GM19324 (cell line): Measurements from ENCODE around the gene PHACTR4.
"Not testable (repeated sequence)": the region's sequence is repeated elsewhere in the genome, so short reads cannot be mapped to it uniquely, and the experiment has no call there.

ENCODE experiments used
- ATAC-seq: cut with Tn5 transposase; IDR thresholded peaks from one replicate; pipeline ENCODE4 v1.9.1; 2021; ENCODE audit warnings: mild to moderate bottlenecking, moderate library complexity; ENCODE audit not compliant: unreplicated experiment, low FRiP score

PHACTR4 gene

DNA sequence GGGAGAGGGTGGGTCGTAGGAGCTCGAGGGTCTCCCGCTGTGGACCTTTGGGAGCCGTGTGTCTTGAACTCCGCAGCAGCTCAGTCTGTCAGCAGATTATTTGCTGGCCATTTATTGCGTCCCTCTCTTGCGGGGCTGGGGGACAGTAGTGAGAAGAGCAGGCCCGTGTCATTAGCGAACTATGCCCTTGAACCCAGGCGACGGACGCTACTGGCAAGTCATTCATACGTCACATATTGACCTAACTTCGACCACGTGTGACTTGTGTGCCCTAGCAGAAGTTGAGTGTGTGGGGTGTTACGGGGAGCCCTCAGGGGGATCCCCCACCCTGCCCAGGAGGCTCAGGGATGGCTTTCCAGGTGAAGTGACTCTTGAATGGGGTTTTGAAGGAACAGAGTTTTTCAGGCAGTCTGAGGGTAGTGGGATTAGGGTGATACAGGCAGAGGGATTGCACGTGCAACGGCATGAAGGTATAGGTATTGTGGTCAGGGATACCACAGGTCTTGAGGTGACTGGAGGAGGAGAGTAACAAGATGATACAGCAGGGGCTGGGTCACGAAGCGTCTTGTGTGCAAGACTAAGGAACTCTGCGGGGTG, 149.3 kb downstream of the PHACTR4 start:
- ATAC-seq = no peak

DNA sequence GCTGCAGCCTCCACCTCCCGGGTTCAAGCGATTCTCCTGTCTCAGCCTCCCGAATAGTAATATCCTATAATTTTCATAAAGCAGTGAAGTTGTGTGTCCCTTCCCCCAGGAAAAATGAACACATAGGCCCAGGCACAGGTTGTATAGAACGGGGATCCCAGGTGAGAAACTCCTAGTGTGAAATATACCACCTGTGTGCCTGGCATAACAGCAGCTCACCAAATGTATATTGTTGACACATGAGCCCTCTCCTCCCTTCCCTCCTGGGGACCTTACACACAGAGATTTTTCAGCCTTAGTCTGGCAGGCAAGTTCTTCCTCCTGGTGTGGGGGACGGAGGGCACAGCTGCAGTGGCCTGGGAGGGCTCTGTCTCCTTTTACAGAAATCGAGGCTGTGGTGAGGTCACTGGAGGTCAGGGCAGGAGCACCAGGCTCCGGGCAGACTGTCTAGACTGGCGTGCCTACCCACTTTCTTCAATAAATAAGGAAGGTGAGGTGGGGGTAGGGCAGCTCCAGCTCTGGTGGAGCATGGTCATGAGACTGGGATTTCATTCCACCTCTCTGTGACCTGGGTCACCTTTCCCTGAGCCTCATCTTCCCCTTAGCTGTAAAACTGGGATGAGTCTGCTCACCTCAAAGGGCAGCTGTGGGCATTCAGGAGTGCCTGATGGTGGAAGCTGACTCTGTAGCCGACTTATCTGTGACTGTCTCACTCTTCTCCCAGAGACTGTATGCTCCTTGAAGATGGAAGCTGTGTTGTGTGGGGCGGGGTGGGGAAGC, 150.6 kb downstream of the PHACTR4 start:
- ATAC-seq = no peak

DNA sequence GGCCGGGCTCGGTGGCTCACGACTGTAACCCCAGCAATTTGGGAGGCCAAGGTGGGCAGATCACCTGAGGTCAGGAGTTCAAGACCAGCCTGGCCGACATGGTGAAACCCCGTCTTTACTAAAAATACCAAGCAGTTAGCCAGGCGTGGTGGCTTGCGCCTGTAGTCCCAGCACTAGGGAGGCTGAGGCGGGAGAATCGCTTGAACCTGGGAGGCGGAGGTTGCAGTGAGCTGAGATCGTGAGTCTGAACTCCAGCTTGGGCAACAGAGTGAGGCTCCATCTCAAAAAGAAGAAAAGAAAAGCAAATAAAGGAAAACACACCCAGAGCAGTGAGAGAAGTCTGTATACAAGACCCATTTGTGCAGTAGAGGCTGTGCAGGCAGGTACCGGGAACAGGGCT, 151.3 kb downstream of the PHACTR4 start:
- not testable (repeated sequence) for ATAC-seq

DNA sequence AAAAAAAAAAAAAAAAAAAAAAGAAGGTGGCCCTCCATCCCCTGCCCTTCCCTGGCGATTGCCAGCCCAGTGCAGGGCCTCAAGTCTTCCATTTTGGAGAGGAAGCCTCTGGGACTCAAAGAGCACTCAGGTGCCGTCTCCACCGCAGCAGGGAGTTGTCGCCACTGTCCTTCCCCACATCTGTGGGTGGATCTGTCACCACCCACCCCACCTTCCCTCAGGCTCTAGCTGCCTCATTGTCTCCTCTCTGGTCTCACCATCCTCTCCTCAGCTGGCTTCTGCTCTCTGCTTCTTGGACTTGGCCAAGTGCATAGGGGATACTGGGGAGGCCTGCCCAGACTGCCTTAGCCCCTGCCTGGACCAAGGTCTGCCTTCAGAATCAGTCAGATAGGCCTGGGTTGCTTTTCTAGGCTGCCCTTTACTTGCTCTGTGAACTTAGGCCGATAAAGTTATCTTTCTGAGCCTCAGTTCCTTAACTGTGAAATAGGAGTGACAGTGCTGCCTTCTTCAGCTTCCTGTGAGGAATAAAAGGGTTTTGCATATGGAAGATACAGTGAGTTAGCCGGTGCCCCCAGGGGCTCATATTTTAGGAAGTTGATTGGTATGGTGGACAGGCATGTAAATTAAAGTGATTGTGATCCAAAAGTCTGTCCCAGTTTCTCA, 152.1 kb downstream of the PHACTR4 start:
- no peak for ATAC-seq

DNA sequence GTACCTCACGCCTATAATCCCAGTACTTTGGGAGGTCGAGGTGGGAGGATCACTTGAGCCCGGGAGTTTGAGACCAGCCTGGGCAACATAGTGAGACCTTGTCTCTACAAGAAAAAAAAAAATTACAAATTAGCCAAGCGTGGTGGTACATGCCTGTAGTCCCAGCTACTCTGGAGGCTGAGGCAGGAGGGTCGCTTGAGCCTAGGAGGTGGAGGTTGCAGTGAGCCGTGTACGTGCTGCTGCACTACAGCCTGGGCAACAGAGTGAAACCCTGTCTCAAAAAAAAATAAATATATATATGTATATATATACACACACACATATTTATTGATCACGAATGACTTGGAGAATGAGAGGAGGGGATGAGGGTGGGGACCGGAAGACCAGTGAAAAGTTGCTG, 153.0 kb downstream of the PHACTR4 start:
- ATAC-seq = not testable (repeated sequence)

DNA sequence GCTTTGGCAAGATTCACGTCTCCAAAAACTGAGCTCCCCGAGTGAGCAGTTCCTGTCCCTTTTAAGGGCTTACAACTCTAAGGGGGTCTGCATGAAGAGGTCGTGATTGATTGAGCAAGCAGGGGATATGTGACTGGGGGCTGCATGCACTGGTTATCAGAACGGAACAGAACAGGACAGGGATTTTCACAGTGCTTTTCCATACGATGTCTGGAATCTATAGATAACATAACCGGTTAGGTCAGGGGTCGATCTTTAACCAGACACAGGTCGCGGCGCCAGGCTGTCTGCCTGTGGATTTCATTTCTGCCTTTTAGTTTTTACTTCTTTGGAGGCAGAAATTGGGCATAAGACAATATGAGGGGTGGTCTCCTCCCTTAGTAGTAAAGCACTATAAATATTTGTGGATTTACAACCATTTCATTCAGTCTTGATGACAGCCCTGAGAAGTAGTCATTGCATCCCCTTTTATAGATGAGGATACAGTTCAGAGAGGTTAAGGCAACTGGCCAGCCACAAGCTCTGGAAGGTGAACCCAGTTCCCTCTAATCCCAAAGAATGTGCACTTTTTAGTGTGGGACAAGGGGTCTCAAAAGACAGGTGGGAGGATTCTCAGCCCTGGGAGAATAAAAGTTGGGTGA, 155.6 kb downstream of the PHACTR4 start:
- not testable (repeated sequence) for ATAC-seq

DNA sequence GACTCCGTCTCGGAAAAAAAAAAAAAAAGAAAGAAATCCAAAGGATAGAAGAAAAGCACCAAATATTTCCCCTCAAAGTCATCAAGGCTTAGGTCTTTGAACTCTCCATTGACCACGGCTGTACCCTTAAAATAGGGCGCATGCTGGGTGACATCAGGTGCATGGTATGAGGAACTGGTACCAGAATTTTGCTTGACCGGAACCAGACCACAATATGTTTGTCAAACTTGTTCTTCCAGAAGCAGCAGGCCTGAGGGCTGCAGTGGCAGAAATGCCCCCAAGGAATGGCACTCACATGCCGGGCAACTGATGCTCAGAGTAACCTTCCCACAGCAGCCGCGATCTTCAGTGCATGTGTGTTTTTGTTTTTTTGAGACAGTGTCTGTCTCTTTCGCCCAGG, 157.3 kb downstream of the PHACTR4 start:
- no peak for ATAC-seq

DNA sequence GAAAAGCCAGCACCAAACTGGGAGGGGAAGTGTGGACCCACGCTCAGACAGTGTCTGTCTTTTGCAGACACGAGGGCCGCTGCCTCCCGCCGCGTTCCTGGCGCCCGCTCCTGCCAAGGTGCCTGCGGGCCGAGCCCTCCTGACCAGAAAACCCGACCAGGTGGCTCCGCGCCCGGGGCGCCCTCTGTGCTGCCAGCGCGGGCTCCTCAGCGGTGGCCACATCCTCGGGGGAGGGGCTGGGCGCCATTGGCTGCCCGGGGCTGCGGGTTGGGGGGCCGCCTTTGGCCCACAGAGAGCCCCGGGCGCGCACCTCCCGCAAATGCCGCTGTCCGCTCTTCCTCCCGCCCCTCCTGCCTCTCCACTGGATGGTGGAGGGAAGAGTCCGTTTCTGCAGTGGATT, 160.9 kb downstream of the PHACTR4 start:
- no peak for ATAC-seq

DNA sequence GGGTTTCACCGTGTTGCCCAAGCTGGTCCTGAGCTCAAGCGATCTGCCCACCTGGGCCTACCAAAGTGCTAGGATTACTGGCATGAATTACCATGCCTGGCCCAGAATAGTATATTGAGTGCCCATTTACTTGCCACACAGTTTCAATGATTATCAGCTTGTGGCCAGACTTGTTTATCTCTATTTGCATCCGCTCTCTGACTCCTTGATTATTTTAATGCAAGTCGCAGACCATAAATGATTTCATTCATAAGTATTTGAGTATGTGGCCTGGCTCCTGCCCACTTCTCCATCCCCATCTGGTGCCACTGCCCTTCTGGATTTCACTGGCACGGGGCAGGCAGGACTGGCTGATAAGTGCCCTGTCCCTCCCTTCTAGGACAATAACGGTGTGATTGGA, 165.1 kb downstream of the PHACTR4 start:
- ATAC-seq = no peak

DNA sequence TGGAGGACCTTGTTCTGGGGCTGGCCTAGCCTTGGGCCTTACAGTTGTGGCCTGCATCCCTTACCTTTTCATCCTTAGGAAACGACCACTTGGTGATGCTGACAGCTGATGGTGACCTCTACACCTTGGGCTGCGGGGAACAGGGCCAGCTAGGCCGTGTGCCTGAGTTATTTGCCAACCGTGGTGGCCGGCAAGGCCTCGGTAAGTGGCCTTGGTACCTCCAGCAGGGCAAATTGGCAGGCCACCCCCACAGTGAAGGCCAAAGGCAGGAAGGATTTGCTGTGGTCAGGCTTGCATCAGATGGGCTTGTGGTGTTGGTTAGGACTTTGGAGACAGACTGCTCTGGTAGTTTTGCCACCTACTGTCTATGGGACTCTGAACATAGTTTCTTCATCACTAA, 165.6 kb downstream of the PHACTR4 start:
- no peak for ATAC-seq

DNA sequence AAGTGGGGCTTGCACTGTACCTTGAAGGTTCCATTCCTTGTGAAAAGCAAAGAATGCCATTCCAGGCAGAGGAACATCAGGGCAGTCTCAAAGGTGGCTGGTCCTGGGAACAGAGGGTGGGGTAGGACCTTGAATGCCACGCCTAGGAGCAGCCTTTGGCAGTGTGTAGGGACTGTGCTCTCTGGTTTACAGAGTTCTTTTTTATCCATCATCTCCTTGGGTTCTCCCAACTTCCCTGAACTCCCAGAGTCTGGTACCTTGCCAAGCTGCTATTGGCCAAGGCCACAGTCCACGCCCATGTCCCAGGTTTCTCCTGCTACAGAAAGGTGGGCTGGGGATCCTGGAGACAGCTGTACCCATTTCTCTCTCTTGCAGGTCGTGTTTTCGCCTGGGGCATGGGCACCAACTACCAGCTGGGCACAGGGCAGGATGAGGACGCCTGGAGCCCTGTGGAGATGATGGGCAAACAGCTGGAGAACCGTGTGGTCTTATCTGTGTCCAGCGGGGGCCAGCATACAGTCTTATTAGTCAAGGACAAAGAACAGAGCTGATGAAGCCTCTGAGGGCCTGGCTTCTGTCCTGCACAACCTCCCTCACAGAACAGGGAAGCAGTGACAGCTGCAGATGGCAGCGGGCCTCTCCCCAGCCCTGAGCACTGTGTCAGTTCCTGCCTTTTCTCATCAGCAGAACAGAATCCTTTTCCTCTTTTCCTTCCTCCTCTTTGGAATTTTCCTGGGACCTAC, 168.1 kb downstream of the PHACTR4 start:
- ATAC-seq = no peak

DNA sequence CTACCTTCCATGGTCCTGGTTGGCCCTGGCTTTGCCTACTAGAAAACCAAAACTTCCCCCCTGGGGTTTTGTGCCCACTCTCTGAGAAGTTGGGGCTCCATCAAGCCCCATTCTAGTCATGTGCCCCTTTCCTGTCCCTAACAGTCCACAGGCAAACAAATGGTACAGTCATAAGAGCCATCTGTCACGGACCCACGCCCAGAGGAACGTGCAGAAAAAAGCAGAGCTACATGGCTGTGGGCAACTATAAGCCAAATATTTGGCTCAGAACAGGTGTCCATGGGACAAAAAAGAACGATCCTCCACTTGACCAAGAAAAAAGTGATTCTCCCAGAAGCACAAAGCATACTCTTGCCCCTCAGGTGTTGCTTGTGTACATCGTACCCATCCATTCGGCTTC, 168.7 kb downstream of the PHACTR4 start:
- ATAC-seq = no peak

DNA sequence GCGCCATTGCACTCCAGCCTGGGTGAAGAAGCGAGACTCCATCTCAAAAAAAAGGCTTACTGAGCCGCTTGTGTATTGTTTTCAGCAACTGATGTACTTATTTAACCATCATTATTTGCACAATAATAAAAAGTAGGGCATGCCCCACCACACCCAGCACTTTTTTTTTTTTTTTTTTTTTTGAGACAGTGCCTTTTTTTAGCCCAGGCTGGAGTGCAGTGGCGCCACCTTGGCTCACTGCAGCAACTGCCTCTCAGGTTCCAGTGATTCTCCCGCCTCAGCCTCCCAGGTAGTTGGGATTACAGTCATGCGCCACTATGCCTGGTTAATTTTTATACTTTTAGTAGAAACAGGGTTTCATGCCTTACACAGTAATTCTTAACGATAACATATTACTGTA, 171.1 kb downstream of the PHACTR4 start:
- no peak for ATAC-seq

DNA sequence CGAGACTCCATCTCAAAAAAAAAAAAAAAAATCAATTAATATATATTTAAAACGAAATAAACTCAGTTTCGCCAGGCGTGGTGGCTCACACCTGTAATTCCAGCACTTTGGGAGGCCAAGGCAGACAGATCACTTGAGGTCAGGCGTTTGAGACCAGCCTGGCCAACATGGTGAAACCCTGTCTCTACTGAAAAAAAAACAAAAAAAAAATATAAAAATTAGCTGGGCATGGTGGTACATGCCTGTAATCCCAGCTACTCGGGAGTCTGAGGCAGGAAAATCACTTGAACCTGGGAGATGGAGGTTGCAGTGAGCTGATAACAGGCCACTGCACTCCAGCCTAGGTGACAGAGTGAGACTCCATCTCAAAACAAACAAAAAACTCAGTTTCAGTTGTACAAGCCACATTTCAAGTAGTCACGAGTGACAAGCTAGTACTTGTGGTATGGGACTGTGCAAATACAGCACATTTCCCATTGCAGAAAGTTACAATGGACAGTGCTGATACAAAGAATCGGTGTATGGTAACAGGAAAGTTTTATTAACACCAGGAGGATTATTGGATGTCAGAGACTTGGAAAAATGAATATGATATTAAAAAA, 172.0 kb downstream of the PHACTR4 start:
- not testable (repeated sequence) for ATAC-seq

DNA sequence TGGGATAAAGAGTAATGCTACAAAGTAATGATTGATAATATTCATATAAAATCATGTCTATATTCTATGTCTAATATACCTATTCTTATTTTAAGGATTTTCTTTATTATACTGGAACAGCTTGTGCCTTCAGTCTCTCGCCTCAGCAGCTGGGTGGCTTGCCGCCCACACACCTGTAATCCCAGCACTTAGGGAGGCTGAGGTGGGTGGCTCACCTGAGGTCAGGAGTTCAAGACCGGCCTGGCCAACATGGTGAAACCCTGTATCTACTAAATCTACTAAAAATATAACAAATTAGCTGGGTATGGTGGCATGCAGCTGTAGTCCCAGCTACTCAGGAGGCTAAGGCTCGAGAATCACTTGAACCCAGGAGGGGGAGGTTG, 175.7 kb downstream of the PHACTR4 start:
- no peak for ATAC-seq

DNA sequence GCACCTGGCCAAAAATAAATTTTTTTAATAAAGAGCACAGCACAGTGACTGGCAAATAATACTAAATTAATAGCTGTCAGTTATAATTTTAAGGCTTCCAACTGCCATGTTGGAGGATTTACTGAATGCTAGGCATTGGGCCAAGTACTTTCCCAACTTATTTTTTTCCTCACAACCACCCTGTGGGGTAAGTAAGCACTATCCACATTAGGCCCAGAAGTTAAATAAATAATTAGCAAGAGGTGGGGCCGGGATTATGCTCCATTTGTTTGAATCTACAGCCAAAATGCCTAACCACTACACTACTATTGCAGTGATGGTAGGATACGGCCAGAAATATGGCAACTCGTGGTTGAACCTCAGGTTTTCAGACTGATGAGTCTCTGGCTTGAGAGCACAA, 178.8 kb downstream of the PHACTR4 start:
- ATAC-seq = no peak
